Measurements from ENCODE around the gene CYP2A7. TPM values are rescaled to one million over a fixed set of nuclear protein-coding genes. Genes with fewer than 3 reads are reported as not detected.
"Not testable (repeated sequence)": the region's sequence is repeated elsewhere in the genome, so short reads cannot be mapped to it uniquely, and the experiment has no call there.

The CYP2A7 gene
- total RNA-seq, 3 donors from 2014 or later (not counting 1 experiment from before 2014, with no cell fraction given) = not detected

DNA sequence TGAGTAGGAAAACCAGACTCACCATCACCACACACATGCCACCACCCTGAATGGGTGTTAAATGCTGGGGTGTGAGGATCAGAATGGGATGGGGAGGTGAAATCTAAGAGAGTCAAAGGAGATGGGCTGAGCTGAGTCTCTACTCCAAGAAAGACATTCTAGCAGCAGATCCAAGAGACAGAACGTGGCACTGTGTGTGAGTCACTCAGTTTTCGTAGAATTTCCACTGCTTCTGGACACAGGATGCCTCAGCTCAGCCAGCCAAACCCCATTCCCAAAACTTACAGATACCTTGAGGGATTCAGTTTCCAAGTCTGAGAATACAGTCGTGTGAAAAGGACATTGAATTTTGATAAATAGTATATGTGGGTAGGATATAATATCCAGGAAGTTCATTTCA lies 7.3 kb upstream of the CYP2A7 start:
- intact Hi-C loops (cut with micrococcal nuclease) = no loop called here
- no peaks in the 10 kb centered on the region for H3K36me3 ChIP-seq (ENCODE audit: control insufficient read depth, insufficient read depth, low read length)
- 62% methylated on average over 3 of the region's 3 CpGs for WGBS (ENCODE audit: insufficient coverage)
- no peak overlapping the region for H3K27ac ChIP-seq (ENCODE audit: low read length)
- DNase-seq = peak in 1 of 2 donors; percentile 0
- H3K9me3 ChIP-seq (ENCODE audit: control insufficient read depth, insufficient read depth, low read length) = no peaks in the 10 kb centered on the region
- Mint-ChIP-seq H3K27ac (no peak overlapping the region), H3K4me1 (no peaks in the 10 kb centered on the region), H3K36me3 (no peaks in the 10 kb centered on the region), H3K4me3 (no peak overlapping the region), H3K27me3 (ENCODE audit: low read depth in 2 of 2) (peaks cover 31 to 43% of the 10 kb centered on the region in 2 donors), H3K9me3 (no peaks in the 10 kb centered on the region)
- TF ChIP-seq, protein P1, sequence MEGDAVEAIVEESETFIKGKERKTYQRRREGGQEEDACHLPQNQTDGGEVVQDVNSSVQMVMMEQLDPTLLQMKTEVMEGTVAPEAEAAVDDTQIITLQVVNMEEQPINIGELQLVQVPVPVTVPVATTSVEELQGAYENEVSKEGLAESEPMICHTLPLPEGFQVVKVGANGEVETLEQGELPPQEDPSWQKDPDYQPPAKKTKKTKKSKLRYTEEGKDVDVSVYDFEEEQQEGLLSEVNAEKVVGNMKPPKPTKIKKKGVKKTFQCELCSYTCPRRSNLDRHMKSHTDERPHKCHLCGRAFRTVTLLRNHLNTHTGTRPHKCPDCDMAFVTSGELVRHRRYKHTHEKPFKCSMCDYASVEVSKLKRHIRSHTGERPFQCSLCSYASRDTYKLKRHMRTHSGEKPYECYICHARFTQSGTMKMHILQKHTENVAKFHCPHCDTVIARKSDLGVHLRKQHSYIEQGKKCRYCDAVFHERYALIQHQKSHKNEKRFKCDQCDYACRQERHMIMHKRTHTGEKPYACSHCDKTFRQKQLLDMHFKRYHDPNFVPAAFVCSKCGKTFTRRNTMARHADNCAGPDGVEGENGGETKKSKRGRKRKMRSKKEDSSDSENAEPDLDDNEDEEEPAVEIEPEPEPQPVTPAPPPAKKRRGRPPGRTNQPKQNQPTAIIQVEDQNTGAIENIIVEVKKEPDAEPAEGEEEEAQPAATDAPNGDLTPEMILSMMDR (IDR thresholded peaks at IDR 0.05) = no peak
- ATAC-seq = no peak
- H3K4me3 ChIP-seq (ENCODE audit: low read length) = no peak overlapping the region
- no peaks in the 10 kb centered on the region for H3K4me1 ChIP-seq (ENCODE audit: control insufficient read depth, insufficient read depth, low read length)
- H3K27me3 ChIP-seq (ENCODE audit: control insufficient read depth, insufficient read depth, low read length) = peaks cover 2% of the 10 kb centered on the region

DNA sequence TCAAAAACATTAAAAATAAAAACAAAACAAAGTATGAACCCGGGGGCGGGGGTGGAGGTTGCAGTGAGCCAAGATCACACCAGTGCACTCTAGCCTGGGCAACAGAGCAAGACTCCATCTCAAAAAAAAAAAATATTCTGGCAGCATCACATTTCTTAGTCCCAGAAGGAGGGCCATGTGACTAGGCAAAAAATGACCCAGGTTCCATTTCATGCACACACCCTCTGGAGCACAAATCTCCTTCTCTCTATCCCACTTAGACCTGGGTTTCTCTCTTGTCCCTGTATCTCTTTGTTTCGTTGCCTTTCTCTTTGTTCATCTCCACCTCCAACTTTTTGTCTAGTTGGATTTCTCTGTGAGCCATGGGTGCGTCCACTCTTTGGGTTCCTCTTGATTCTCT lies 6.2 kb upstream of the CYP2A7 start:
- no peaks in the 10 kb centered on the region for H3K36me3 Mint-ChIP-seq
- no peak overlapping the region for H3K4me3 ChIP-seq (ENCODE audit: low read length)
- no peaks in the 10 kb centered on the region for H3K9me3 Mint-ChIP-seq
- H3K4me3 Mint-ChIP-seq = no peak overlapping the region
- DNase-seq = peak in 1 of 2 donors; percentile 0
- intact Hi-C loops (cut with micrococcal nuclease) = no loop called here
- peaks cover 24 to 37% of the 10 kb centered on the region in 2 donors for H3K27me3 Mint-ChIP-seq (ENCODE audit: low read depth in 2 of 2)
- TF ChIP-seq, protein P1 (IDR thresholded peaks at IDR 0.05) = no peak
- H3K4me1 ChIP-seq (ENCODE audit: control insufficient read depth, insufficient read depth, low read length) = no peaks in the 10 kb centered on the region
- no peak overlapping the region for H3K27ac ChIP-seq (ENCODE audit: low read length)
- H3K27ac Mint-ChIP-seq = no peak overlapping the region
- no peak for ATAC-seq
- no peaks in the 10 kb centered on the region for H3K36me3 ChIP-seq (ENCODE audit: control insufficient read depth, insufficient read depth, low read length)
- 81% methylated on average over 4 of the region's 4 CpGs for WGBS (ENCODE audit: insufficient coverage)
- H3K4me1 Mint-ChIP-seq = no peaks in the 10 kb centered on the region
- no peaks in the 10 kb centered on the region for H3K9me3 ChIP-seq (ENCODE audit: control insufficient read depth, insufficient read depth, low read length)
- H3K27me3 ChIP-seq (ENCODE audit: control insufficient read depth, insufficient read depth, low read length) = peaks cover 2% of the 10 kb centered on the region

DNA sequence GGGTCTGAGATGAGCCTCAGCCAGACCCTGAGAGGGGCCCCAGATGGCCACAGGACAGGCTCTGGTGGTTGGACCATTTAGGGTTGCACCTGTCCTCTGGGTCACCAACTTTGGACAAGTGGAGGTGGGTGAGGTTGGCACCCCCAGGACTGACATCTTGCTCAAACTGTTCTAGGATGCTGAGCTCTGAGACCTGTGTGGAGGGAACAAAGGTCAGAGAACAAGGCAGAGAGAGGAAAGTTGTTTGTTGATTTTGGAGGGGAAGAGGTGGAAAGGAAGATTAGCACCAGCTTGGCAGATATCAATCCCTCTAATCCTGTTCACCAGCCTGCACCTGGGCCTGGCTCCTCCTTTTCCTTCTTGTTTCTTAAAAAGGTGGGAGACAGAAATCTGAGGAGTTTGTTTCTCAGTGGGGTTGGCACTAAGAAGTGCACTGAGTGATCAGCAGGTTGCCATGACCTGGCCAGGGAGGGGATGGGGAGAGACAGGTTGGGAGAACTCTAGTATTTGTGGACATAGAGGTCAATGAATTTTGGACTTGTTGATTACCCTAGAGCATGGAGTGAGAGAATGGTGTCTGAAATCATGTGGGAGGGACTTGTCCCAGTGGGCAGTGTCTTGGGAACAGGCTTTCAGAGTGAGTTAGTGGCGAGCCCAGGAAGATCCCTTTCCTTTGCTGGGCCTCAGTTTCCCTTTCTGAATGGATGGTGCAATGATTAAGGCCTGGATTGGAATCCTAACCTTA lies 2.3 kb upstream of the CYP2A7 start:
- H3K36me3 Mint-ChIP-seq; H3K27ac ChIP-seq (ENCODE audit: low read length); H3K9me3 Mint-ChIP-seq; H3K9me3 ChIP-seq (ENCODE audit: control insufficient read depth, insufficient read depth, low read length); H3K4me1 Mint-ChIP-seq; ATAC-seq; H3K36me3 ChIP-seq (ENCODE audit: control insufficient read depth, insufficient read depth, low read length); H3K27me3 ChIP-seq (ENCODE audit: control insufficient read depth, insufficient read depth, low read length); H3K4me3 Mint-ChIP-seq; H3K27ac Mint-ChIP-seq; H3K4me1 ChIP-seq (ENCODE audit: control insufficient read depth, insufficient read depth, low read length); H3K4me3 ChIP-seq (ENCODE audit: low read length); intact Hi-C loops (cut with micrococcal nuclease); DNase-seq: not testable (repeated sequence)
- H3K27me3 Mint-ChIP-seq (ENCODE audit: low read depth in 2 of 2) = peaks cover 28 to 43% of the 10 kb centered on the region in 2 donors
- WGBS (ENCODE audit: insufficient coverage) = no CpG with 5 or more reads among the region's 1 CpG

DNA sequence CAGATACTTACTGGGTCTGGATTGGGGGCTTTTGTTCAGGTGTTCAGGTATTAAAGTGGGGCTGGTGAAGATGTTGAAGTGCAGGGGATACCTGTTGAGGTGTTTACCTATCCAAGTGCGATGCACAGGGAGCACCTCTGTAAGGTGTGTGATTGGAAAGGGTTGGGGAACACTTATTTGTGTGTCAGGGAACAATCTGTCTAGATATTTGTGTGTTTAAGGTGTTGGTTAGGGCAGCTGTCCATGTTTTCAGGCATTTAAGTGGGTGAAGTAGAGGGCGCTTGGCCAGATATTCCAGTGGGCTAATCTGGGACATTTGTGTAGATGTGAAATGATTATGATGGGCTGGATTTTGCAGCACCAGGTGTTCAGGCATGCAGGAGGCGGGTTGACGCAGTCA lies 2.7 kb downstream of the CYP2A7 start:
- H3K9me3 Mint-ChIP-seq; H3K36me3 ChIP-seq (ENCODE audit: control insufficient read depth, insufficient read depth, low read length); H3K4me1 ChIP-seq (ENCODE audit: control insufficient read depth, insufficient read depth, low read length); H3K27ac ChIP-seq (ENCODE audit: low read length); H3K4me3 ChIP-seq (ENCODE audit: low read length); H3K27ac Mint-ChIP-seq; H3K4me3 Mint-ChIP-seq; H3K36me3 Mint-ChIP-seq; intact Hi-C loops (cut with micrococcal nuclease); H3K9me3 ChIP-seq (ENCODE audit: control insufficient read depth, insufficient read depth, low read length); H3K27me3 ChIP-seq (ENCODE audit: control insufficient read depth, insufficient read depth, low read length); ATAC-seq: not testable (repeated sequence)
- 93% methylated on average over 3 of the region's 4 CpGs for WGBS (ENCODE audit: insufficient coverage)
- Mint-ChIP-seq H3K4me1 (peaks cover 8 to 17% of the 10 kb centered on the region in 2 donors), H3K27me3 (ENCODE audit: low read depth in 2 of 2) (peaks cover 41 to 46% of the 10 kb centered on the region in 2 donors)
- peak in 1 of 2 donors; percentile 0 for DNase-seq

DNA sequence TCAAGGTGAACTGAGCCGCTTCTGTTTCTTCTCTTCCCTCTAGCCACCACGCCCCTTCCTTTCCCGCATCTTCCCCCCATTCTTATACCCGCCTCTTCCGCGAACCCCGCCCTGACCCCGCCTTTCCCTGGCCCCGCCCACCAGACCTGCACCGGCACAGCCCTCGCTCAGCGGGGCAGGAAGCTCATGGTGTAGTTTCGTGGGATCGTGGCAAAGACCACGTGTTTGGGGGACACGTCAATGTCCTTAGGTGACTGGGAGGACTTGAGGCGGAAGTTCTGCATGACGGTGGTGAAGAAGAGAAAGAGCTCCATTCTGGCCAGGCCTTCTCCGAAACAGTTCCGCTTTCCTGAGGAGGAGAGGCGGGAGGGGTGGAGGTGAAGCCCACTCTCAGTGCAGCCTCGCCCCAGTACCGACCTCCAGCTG lies 6.5 kb downstream of the CYP2A7 start:
- H3K27ac ChIP-seq (ENCODE audit: low read length); H3K36me3 ChIP-seq (ENCODE audit: control insufficient read depth, insufficient read depth, low read length); H3K36me3 Mint-ChIP-seq; H3K27me3 ChIP-seq (ENCODE audit: control insufficient read depth, insufficient read depth, low read length); H3K4me1 ChIP-seq (ENCODE audit: control insufficient read depth, insufficient read depth, low read length); intact Hi-C loops (cut with micrococcal nuclease); H3K9me3 Mint-ChIP-seq; H3K4me3 ChIP-seq (ENCODE audit: low read length); H3K9me3 ChIP-seq (ENCODE audit: control insufficient read depth, insufficient read depth, low read length): not testable (repeated sequence)
- 0% methylated on average over 9 of the region's 23 CpGs for whole genome bisulfite sequencing (ENCODE audit: insufficient coverage)
- DNase-seq (peak; percentile 46 to 80), ATAC-seq (peak; percentile 78 to 92 (median 81))
- peak overlapping the region; percentile 25 to 83 for H3K27ac Mint-ChIP-seq
- H3K4me3 Mint-ChIP-seq = peak overlapping the region; percentile 81
- peaks cover 8 to 17% of the 10 kb centered on the region in 2 donors for H3K4me1 Mint-ChIP-seq
- H3K27me3 Mint-ChIP-seq (ENCODE audit: low read depth in 2 of 2) = peaks cover 33 to 52% of the 10 kb centered on the region in 2 donors

DNA sequence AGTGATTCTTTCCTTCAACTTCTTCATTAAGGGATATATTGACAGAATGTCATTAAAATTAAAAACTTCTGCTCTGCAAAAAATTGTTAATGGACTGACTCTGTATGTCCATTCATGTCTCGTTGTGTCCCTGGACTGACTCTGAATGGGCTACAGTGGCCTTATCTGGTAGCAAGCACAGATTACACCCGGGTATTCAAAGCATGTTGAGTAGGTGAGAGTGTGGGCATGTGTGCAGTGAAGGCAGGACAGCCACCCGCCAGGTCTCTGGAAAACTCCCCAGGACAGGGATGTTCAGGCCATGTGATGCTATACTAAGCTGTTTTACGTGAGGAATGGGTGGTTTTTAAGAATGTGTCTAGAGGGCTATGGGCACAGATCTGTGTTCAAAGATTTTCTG lies 7.2 kb downstream of the CYP2A7 start:
- peak overlapping the region; percentile 25 to 83 for H3K27ac Mint-ChIP-seq

More for the DNA sequence above, 7.2 kb downstream of the CYP2A7 start:
- H3K27ac ChIP-seq (ENCODE audit: low read length); H3K4me1 ChIP-seq (ENCODE audit: control insufficient read depth, insufficient read depth, low read length); H3K27me3 ChIP-seq (ENCODE audit: control insufficient read depth, insufficient read depth, low read length); intact Hi-C loops (cut with micrococcal nuclease); H3K9me3 ChIP-seq (ENCODE audit: control insufficient read depth, insufficient read depth, low read length); H3K36me3 Mint-ChIP-seq; H3K9me3 Mint-ChIP-seq; H3K4me3 ChIP-seq (ENCODE audit: low read length); H3K36me3 ChIP-seq (ENCODE audit: control insufficient read depth, insufficient read depth, low read length): not testable (repeated sequence)
- 72% methylated on average over 1 of the region's 4 CpGs for WGBS (ENCODE audit: insufficient coverage)
- ATAC-seq (peak; percentile 26 to 44 (median 26)), DNase-seq (peak in 1 of 2 donors; percentile 1)
- Mint-ChIP-seq H3K4me1 (peaks cover 8 to 17% of the 10 kb centered on the region in 2 donors), H3K27me3 (ENCODE audit: low read depth in 2 of 2) (peaks cover 35 to 54% of the 10 kb centered on the region in 2 donors), H3K4me3 (peak overlapping the region; percentile 81)

Data from natural killer cell (primary cell).